Spleen (tissue), 11 donors: Measurements from ENCODE around the gene NCBP2L. TPM values are rescaled to one million over a fixed set of nuclear protein-coding genes. Genes with fewer than 3 reads are reported as not detected.
"Not testable (repeated sequence)": the region's sequence is repeated elsewhere in the genome, so short reads cannot be mapped to it uniquely, and the experiment has no call there.

Experiments
- DNase-seq: peaks from one replicate; pipeline ENCODE4 v3.0.0-alpha.2; 2020
- H3K27ac ChIP-seq, 8 donors: fragments of 200-600 bp; sonication (generic) in 7 of 8; 1 replicate in 4 of 8; 2 replicates in 4 of 8; pipeline versions ENCODE4 v1.5.0 to v1.8.0; 2016 to 2021; ENCODE audit warnings: inconsistent platforms in 4 of 8, mild to moderate bottlenecking in 4 of 8, moderate library complexity in 1 of 8
- H3K27me3 ChIP-seq, 7 donors: fragments of 200-600 bp; sonication (generic) in 6 of 7; replicated peaks in 1 of 7; 1 replicate in 4 of 7; 2 replicates in 3 of 7; pipeline versions ENCODE4 v1.5.0 to v1.8.0; 2016 to 2021; ENCODE audit warnings: inconsistent platforms in 3 of 7, mild to moderate bottlenecking in 1 of 7
- H3K36me3 ChIP-seq, 6 donors: fragments of 200-600 bp; sonication (generic) in 5 of 6; 1 replicate in 4 of 6; 2 replicates in 2 of 6; pipeline versions ENCODE4 v1.5.0 to v1.8.0; 2016 to 2021; ENCODE audit warnings: inconsistent platforms in 2 of 6
- H3K4me1 ChIP-seq, 6 donors: fragments of 200-600 bp; sonication (generic) in 5 of 6; 1 replicate in 3 of 6; 2 replicates in 3 of 6; pipeline versions ENCODE4 v1.5.0 to v1.8.0; 2016 to 2021; ENCODE audit warnings: inconsistent platforms in 3 of 6
- H3K4me3 ChIP-seq, 8 donors: fragments of 200-600 bp; sonication (generic) in 7 of 8; 1 replicate in 4 of 8; 2 replicates in 4 of 8; pipeline versions ENCODE4 v1.5.0 to v1.8.0; 2016 to 2021; ENCODE audit warnings: inconsistent platforms in 4 of 8, mild to moderate bottlenecking in 4 of 8, moderate library complexity in 2 of 8
- H3K9me3 ChIP-seq, 8 donors: fragments of 200-600 bp; sonication (generic) in 7 of 8; 1 replicate in 4 of 8; 2 replicates in 4 of 8; pipeline versions ENCODE4 v1.5.0 to v1.8.0; 2016 to 2021; ENCODE audit warnings: inconsistent platforms in 4 of 8
- CTCF ChIP-seq, 11 experiments: fragments of 200-600 bp in 7 of 11; fragments of 450-650 bp in 4 of 11; sonication (generic) in 4 of 11; IDR thresholded peaks in 8 of 11; conservative IDR thresholded peaks in 3 of 11; 1 replicate in 7 of 11; 2 replicates in 4 of 11; pipeline versions ENCODE4 v1.4.0 to v1.8.0; 2016 to 2021; ENCODE audit warnings: antibody characterized with exemption in 11 of 11, inconsistent platforms in 4 of 11, mild to moderate bottlenecking in 1 of 11
- POLR2A ChIP-seq, 3 donors: fragments of 450-650 bp; IDR thresholded peaks; one replicate each; pipeline ENCODE4 v1.5.1; 2017; ENCODE audit warnings: antibody characterized with exemption in 3 of 3, mild to moderate bottlenecking in 1 of 3
- POLR2AphosphoS5 ChIP-seq, 3 donors: sonication (generic); formaldehyde crosslinking; IDR thresholded peaks; one replicate each; pipeline ENCODE4 v1.5.1; 2017; ENCODE audit warnings: antibody characterized with exemption in 3 of 3
- WGBS, 5 donors: extraction: QIAGEN DNeasy Blood & Tissue Kit in 3 of 5; methylation state at CpG; one replicate each; pipeline versions ENCODE4 v1.1.5 to v1.1.7; 2013 to 2018; 5-methylcytosine and 5-hydroxymethylcytosine counted together
- intact Hi-C: fragments of 100-400 bp; cut with DNase I; formaldehyde crosslinking; loops from one replicate; pipeline ENCODE4 v1.15.0; 2023; ENCODE audit warnings: low total_unique reads
- polyA plus RNA-seq, 3 donors: library from polyadenylated mRNA; stranded (reverse); fragments of 200-250 nt; gene quantifications; one replicate each; pipeline ENCODE4 v1.2.1, GENCODE V29; 2013
- total RNA-seq, 7 donors: library from RNA; depleted of rRNA in 3 of 7; stranded (reverse); fragments of >200 nt in 3 of 7; fragmentation: NEBNext Ultra II Directional in 4 of 7; extraction: Animal tissue kit (Norgen Biotek cat#: 25700) in 4 of 7; gene quantifications; one replicate each; pipeline versions ENCODE4 v1.1.0 to v1.2.1, GENCODE V29; 2016 to 2021
- donor health status: healthy with polysubstance abuse.
- donor health status: DM: no; HTN: no; CAD: no; lungs with moderate emphysema.
- donor health status: DM: no; HTN: no; CAD: no.
- donor health status: Bipolar disorder and iron deficiency.
- donor health status: healthy.
- donor health status: DM: no; HTN: no; CAD: no.
- donor health status: DM: yes; HTN: yes; CAD: no.

NCBP2L gene
- total and polyA plus RNA-seq, 10 donors, result 0.03 to 0.06 TPM; not detected in 8

GRCh38 chrX:107805179-107805578 lies 27.6 kb downstream of the NCBP2L start:
- intact Hi-C loops, result no loop called here

GRCh38 chrX:107810053-107810452 lies 32.5 kb downstream of the NCBP2L start:
- intact Hi-C loops, DNase-seq: not testable (repeated sequence)
- 82 to 96% (median 88%) methylated on average over 10 of the region's 10 CpGs for WGBS, 5 donors

More at GRCh38 chrX:107805179-107805578, 27.6 kb downstream of the NCBP2L start:
- Histone ChIP-seq H3K36me3 (no peaks in the 10 kb centered on the region), H3K27me3 (peaks cover 0 to 19% (median 0%) of the 10 kb centered on the region in 7 donors), H3K27ac (no peak overlapping the region), H3K4me1 (no peaks in the 10 kb centered on the region), H3K9me3 (peaks cover 0 to 22% (median 0%) of the 10 kb centered on the region in 8 donors), H3K4me3 (no peak overlapping the region)
- TF ChIP-seq POLR2AphosphoS5 (IDR thresholded peaks at IDR 0.05), result no peak
- no peak for TF ChIP-seq CTCF (IDR thresholded peaks at IDR 0.05 in 8 of 11, conservative IDR thresholded peaks at IDR 0.05 in 3 of 11)
- no peak for TF ChIP-seq POLR2A (IDR thresholded peaks at IDR 0.05)
- 75 to 100% (median 93%) methylated on average over 3 of the region's 3 CpGs for WGBS, 5 donors
- no peak for DNase-seq

GRCh38 chrX:107818900-107819521 lies 41.5 kb downstream of the NCBP2L start:
- TF ChIP-seq CTCF (IDR thresholded peaks at IDR 0.05 in 8 of 11, conservative IDR thresholded peaks at IDR 0.05 in 3 of 11), result no peak
- no peak for TF ChIP-seq POLR2AphosphoS5 (IDR thresholded peaks at IDR 0.05)
- TF ChIP-seq POLR2A (IDR thresholded peaks at IDR 0.05), result no peak
- H3K4me3 ChIP-seq, result no peak overlapping the region
- H3K4me1 ChIP-seq, result no peaks in the 10 kb centered on the region
- intact Hi-C loops, result no loop called here
- no peak for DNase-seq
- no peaks in the 10 kb centered on the region for H3K36me3 ChIP-seq
- no peaks in the 10 kb centered on the region for H3K27me3 ChIP-seq
- no peak overlapping the region for H3K27ac ChIP-seq
- H3K9me3 ChIP-seq, result peaks cover 4 to 27% (median 16%) of the 10 kb centered on the region in 8 donors

More at GRCh38 chrX:107810053-107810452, 32.5 kb downstream of the NCBP2L start:
- H3K27ac ChIP-seq, H3K4me3 ChIP-seq, H3K36me3 ChIP-seq, H3K9me3 ChIP-seq, H3K4me1 ChIP-seq: not testable (repeated sequence)
- peaks cover 0 to 33% (median 0%) of the 10 kb centered on the region in 7 donors for H3K27me3 ChIP-seq

GRCh38 chrX:107823042-107823441 lies 45.5 kb downstream of the NCBP2L start:
- Histone ChIP-seq H3K4me3 (no peak overlapping the region), H3K27ac (no peak overlapping the region), H3K36me3 (no peaks in the 10 kb centered on the region), H3K4me1 (peaks cover 0 to 8% (median 0%) of the 10 kb centered on the region in 6 donors), H3K27me3 (peaks cover 0 to 29% (median 0%) of the 10 kb centered on the region in 7 donors), H3K9me3 (peaks cover 4 to 22% (median 15%) of the 10 kb centered on the region in 8 donors)
- DNase-seq, result no peak
- no peak for TF ChIP-seq POLR2AphosphoS5 (IDR thresholded peaks at IDR 0.05)
- TF ChIP-seq POLR2A (IDR thresholded peaks at IDR 0.05), result no peak
- TF ChIP-seq CTCF (IDR thresholded peaks at IDR 0.05 in 8 of 11, conservative IDR thresholded peaks at IDR 0.05 in 3 of 11), result no peak
- intact Hi-C loops, result no loop called here
- WGBS, 5 donors, result 61 to 96% (median 84%) methylated on average over 2 of the region's 2 CpGs
